ENCODE results near the gene MEF2D.

Gene MEF2D

DNA sequence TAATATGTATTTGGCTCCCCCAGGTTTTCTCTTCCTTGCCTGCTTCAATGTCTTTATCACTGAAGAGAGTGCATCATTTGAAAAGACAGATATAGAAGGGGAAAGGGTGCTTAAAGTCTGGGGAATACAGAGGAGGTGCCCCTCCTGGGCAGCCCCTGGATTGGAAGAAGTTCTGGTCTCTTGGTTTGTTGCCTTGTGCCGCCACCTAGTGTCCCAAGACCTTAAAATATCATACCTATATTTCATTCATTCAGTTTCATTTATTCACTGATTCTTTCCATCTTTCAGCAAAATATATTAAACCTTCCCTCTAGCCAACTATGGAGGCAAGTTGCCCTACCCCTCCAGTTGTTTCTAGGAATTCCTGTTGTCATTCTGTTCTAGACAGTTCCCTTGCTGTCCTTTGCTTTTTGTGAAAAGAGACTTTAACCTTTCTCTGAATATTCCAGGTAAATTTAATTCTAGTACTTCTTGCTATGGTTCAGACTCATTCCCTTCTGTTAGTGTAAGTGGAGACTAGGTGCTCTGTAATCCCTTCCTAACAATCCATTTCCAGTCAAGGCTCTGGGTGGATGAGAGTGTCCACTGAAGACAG is 56.1 kb downstream of the MEF2D start:
- no peaks in the 10 kb centered on the region for H3K36me3 ChIP-seq (ENCODE audit: insufficient read depth, low read length)
- no peak overlapping the region for H3K4me3 ChIP-seq (ENCODE audit: low read depth, low read length, poor library complexity, severe bottlenecking)
- H3K9ac ChIP-seq (ENCODE audit: low read length), result no peak overlapping the region
- no peaks in the 10 kb centered on the region for H3F3A ChIP-seq (ENCODE audit: insufficient read depth, low read length)
- no peak overlapping the region for H2AFZ ChIP-seq (ENCODE audit: low read length)
- H3K4me2 ChIP-seq (ENCODE audit: low read length), result no peak overlapping the region
- no peaks in the 10 kb centered on the region for H3K9me2 ChIP-seq (ENCODE audit: low read depth, low read length)
- no peaks in the 10 kb centered on the region for H3K79me2 ChIP-seq (ENCODE audit: insufficient read depth, low read length)
- TF ChIP-seq, protein P1, sequence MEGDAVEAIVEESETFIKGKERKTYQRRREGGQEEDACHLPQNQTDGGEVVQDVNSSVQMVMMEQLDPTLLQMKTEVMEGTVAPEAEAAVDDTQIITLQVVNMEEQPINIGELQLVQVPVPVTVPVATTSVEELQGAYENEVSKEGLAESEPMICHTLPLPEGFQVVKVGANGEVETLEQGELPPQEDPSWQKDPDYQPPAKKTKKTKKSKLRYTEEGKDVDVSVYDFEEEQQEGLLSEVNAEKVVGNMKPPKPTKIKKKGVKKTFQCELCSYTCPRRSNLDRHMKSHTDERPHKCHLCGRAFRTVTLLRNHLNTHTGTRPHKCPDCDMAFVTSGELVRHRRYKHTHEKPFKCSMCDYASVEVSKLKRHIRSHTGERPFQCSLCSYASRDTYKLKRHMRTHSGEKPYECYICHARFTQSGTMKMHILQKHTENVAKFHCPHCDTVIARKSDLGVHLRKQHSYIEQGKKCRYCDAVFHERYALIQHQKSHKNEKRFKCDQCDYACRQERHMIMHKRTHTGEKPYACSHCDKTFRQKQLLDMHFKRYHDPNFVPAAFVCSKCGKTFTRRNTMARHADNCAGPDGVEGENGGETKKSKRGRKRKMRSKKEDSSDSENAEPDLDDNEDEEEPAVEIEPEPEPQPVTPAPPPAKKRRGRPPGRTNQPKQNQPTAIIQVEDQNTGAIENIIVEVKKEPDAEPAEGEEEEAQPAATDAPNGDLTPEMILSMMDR (IDR thresholded peaks at IDR 0.05; ENCODE audit: low read length), result peak; percentile 66; the same call in 1 of the 2 replicates
- no peak for TF ChIP-seq EZH2 (IDR thresholded peaks at IDR 0.05; ENCODE audit: borderline replicate concordance, low read length)
- H4K20me1 ChIP-seq (ENCODE audit: insufficient read depth, low read length), result no peaks in the 10 kb centered on the region
- no peaks in the 10 kb centered on the region for H3K4me1 ChIP-seq (ENCODE audit: insufficient read depth, low read length, severe bottlenecking)
- no peaks in the 10 kb centered on the region for H3K9me3 ChIP-seq (ENCODE audit: low read length)
- peaks cover 6% of the 10 kb centered on the region; the same call in 1 of the 2 replicates for H3K27me3 ChIP-seq (ENCODE audit: insufficient read depth, low read length)
- no peak overlapping the region for H3K27ac ChIP-seq (ENCODE audit: low read depth, low read length, poor library complexity, severe bottlenecking)

DNA sequence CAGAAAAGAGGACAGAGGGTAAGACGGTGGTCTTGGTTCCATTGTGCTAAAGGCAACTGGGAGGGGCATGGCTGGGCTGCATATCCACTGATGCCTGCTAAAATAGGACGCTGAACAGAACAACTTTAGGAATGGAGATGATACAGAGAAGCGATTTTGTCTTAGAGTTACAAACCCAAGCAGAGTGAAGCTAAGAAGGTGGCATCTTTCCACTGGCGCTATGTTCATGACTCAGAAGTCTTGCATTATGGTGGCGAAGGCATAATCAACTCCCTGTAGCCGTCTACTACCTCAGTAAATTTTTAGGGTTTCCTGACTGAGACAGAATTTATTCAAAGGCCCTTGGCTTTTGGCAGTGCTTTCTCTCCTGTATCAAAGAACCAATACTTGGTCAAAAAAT is 57.3 kb downstream of the MEF2D start:
- no peak overlapping the region for H3K4me2 ChIP-seq (ENCODE audit: low read length)
- no peaks in the 10 kb centered on the region for H4K20me1 ChIP-seq (ENCODE audit: insufficient read depth, low read length)
- H3K9ac ChIP-seq (ENCODE audit: low read length), result no peak overlapping the region
- no peaks in the 10 kb centered on the region for H3F3A ChIP-seq (ENCODE audit: insufficient read depth, low read length)
- no peaks in the 10 kb centered on the region for H3K9me3 ChIP-seq (ENCODE audit: low read length)
- no peak overlapping the region for H3K27ac ChIP-seq (ENCODE audit: low read depth, low read length, poor library complexity, severe bottlenecking)
- H3K4me3 ChIP-seq (ENCODE audit: low read depth, low read length, poor library complexity, severe bottlenecking), result no peak overlapping the region
- H3K79me2 ChIP-seq (ENCODE audit: insufficient read depth, low read length), result no peaks in the 10 kb centered on the region
- no peaks in the 10 kb centered on the region for H3K9me2 ChIP-seq (ENCODE audit: low read depth, low read length)
- no peak overlapping the region for H2AFZ ChIP-seq (ENCODE audit: low read length)
- H3K36me3 ChIP-seq (ENCODE audit: insufficient read depth, low read length), result no peaks in the 10 kb centered on the region
- peaks cover 4% of the 10 kb centered on the region; the same call in 1 of the 2 replicates for H3K27me3 ChIP-seq (ENCODE audit: insufficient read depth, low read length)
- TF ChIP-seq EZH2 (IDR thresholded peaks at IDR 0.05; ENCODE audit: borderline replicate concordance, low read length), result no peak
- TF ChIP-seq, protein P1 (IDR thresholded peaks at IDR 0.05; ENCODE audit: low read length), result no peak
- H3K4me1 ChIP-seq (ENCODE audit: insufficient read depth, low read length, severe bottlenecking), result peaks cover 5% of the 10 kb centered on the region

DNA sequence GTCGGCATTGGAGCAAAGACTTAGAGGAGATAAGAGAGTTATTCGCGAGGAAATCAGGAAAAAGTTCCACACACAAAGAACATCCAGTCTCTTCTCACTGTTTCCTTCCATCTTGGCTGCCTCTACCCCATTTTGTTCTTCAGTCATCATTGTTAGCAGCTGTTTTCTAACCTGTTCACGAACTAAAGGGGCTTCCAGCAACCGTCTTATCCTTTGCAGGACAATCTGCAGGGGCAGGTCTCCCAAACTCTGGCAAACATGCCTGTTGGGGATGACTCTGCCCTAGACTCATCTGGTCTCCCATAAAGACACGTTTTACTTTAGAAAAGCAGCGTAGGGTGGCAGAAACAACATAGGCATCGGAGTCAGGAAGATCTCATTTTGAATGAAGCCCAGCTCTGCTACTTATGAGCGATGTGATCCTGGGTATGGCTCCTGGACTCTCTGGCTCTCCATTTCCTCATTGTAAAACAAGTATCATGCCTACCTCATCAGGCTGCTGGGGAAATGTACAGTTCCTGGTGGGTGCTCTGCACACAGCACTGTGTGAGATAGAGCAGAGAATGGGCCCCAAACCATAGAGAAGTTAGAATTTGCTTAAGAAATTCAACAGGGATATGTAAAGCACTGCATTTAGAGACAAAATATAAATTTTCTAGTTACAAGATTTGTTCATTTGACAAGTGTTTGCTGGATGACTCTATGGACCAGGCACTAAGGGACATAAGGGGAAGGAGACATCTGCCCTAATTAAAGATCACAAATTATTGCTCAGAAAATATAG is 59.7 kb downstream of the MEF2D start:
- no peak overlapping the region for H2AFZ ChIP-seq (ENCODE audit: low read length)
- H4K20me1 ChIP-seq (ENCODE audit: insufficient read depth, low read length), result no peaks in the 10 kb centered on the region
- peaks cover 3% of the 10 kb centered on the region; the same call in 1 of the 2 replicates for H3K27me3 ChIP-seq (ENCODE audit: insufficient read depth, low read length)
- no peaks in the 10 kb centered on the region for H3K9me3 ChIP-seq (ENCODE audit: low read length)
- H3K4me3 ChIP-seq (ENCODE audit: low read depth, low read length, poor library complexity, severe bottlenecking), result no peak overlapping the region
- TF ChIP-seq, protein P1 (IDR thresholded peaks at IDR 0.05; ENCODE audit: low read length), result no peak
- no peak for TF ChIP-seq EZH2 (IDR thresholded peaks at IDR 0.05; ENCODE audit: borderline replicate concordance, low read length)
- no peaks in the 10 kb centered on the region for H3K9me2 ChIP-seq (ENCODE audit: low read depth, low read length)
- H3K79me2 ChIP-seq (ENCODE audit: insufficient read depth, low read length), result no peaks in the 10 kb centered on the region
- H3K36me3 ChIP-seq (ENCODE audit: insufficient read depth, low read length), result no peaks in the 10 kb centered on the region
- H3K4me2 ChIP-seq (ENCODE audit: low read length), result no peak overlapping the region
- no peaks in the 10 kb centered on the region for H3F3A ChIP-seq (ENCODE audit: insufficient read depth, low read length)
- H3K9ac ChIP-seq (ENCODE audit: low read length), result no peak overlapping the region
- H3K27ac ChIP-seq (ENCODE audit: low read depth, low read length, poor library complexity, severe bottlenecking), result no peak overlapping the region
- peaks cover 5% of the 10 kb centered on the region for H3K4me1 ChIP-seq (ENCODE audit: insufficient read depth, low read length, severe bottlenecking)
